GM23338 (cell line): ENCODE data around the gene KHDC3L.

ENCODE experiments used
- CREB1 ChIP-seq: fragments of 250-450 bp; sonication (Bioruptor Pico); IDR thresholded peaks from 2 replicates; pipeline ENCODE4 v1.5.0; 2020; ENCODE audit warnings: low read depth, mild to moderate bottlenecking, moderate library complexity
- EZH2 ChIP-seq: fragments of 200-600 bp; sonication (generic); IDR thresholded peaks from one replicate; pipeline ENCODE4 v1.8.0; 2017; ENCODE audit warnings: antibody characterized with exemption, mild to moderate bottlenecking, low read depth; ENCODE audit not compliant: unreplicated experiment
- EZH2phosphoT487 ChIP-seq: fragments of 200-600 bp; sonication (generic); IDR thresholded peaks from one replicate; pipeline ENCODE4 v1.8.1; 2018; ENCODE audit warnings: antibody characterized with exemption; ENCODE audit not compliant: unreplicated experiment
- POLR2AphosphoS5 ChIP-seq: IDR thresholded peaks from 2 replicates; pipeline ENCODE4 v1.6.1; 2016; ENCODE audit warnings: antibody characterized with exemption, low read depth
- ZNF114 ChIP-seq: fragments of 250-450 bp; sonication (Bioruptor Pico); IDR thresholded peaks from 2 replicates; pipeline ENCODE4 v1.5.0; 2020; ENCODE audit warnings: mild to moderate bottlenecking, moderate library complexity
- TF ChIP-seq, protein P1 (sequence below), 2 experiments: fragments of 200-600 bp in 1 of 2; sonication (generic) in 1 of 2; conservative IDR thresholded peaks; 2 replicates each; pipeline versions ENCODE4 v1.5.1 to v1.6.1; 2016 to 2017; ENCODE audit warnings: antibody characterized with exemption in 2 of 2, low read depth in 2 of 2, mild to moderate bottlenecking in 2 of 2, moderate library complexity in 1 of 2
- TF ChIP-seq, protein P2 (sequence below): IDR thresholded peaks from one replicate; pipeline ENCODE4 v1.6.1; 2018; ENCODE audit warnings: antibody characterized with exemption; ENCODE audit not compliant: unreplicated experiment

- TF ChIP-seq, protein P1, sequence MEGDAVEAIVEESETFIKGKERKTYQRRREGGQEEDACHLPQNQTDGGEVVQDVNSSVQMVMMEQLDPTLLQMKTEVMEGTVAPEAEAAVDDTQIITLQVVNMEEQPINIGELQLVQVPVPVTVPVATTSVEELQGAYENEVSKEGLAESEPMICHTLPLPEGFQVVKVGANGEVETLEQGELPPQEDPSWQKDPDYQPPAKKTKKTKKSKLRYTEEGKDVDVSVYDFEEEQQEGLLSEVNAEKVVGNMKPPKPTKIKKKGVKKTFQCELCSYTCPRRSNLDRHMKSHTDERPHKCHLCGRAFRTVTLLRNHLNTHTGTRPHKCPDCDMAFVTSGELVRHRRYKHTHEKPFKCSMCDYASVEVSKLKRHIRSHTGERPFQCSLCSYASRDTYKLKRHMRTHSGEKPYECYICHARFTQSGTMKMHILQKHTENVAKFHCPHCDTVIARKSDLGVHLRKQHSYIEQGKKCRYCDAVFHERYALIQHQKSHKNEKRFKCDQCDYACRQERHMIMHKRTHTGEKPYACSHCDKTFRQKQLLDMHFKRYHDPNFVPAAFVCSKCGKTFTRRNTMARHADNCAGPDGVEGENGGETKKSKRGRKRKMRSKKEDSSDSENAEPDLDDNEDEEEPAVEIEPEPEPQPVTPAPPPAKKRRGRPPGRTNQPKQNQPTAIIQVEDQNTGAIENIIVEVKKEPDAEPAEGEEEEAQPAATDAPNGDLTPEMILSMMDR (conservative IDR thresholded peaks at IDR 0.05; ENCODE audit: low read depth in 2 of 2), result no peak
- TF ChIP-seq EZH2 (no peak), EZH2phosphoT487 (no peak), POLR2AphosphoS5 (no peak), CREB1 (no peak), ZNF114 (CRISPR knock-in tag) (no peak)
- TF ChIP-seq, protein P2, sequence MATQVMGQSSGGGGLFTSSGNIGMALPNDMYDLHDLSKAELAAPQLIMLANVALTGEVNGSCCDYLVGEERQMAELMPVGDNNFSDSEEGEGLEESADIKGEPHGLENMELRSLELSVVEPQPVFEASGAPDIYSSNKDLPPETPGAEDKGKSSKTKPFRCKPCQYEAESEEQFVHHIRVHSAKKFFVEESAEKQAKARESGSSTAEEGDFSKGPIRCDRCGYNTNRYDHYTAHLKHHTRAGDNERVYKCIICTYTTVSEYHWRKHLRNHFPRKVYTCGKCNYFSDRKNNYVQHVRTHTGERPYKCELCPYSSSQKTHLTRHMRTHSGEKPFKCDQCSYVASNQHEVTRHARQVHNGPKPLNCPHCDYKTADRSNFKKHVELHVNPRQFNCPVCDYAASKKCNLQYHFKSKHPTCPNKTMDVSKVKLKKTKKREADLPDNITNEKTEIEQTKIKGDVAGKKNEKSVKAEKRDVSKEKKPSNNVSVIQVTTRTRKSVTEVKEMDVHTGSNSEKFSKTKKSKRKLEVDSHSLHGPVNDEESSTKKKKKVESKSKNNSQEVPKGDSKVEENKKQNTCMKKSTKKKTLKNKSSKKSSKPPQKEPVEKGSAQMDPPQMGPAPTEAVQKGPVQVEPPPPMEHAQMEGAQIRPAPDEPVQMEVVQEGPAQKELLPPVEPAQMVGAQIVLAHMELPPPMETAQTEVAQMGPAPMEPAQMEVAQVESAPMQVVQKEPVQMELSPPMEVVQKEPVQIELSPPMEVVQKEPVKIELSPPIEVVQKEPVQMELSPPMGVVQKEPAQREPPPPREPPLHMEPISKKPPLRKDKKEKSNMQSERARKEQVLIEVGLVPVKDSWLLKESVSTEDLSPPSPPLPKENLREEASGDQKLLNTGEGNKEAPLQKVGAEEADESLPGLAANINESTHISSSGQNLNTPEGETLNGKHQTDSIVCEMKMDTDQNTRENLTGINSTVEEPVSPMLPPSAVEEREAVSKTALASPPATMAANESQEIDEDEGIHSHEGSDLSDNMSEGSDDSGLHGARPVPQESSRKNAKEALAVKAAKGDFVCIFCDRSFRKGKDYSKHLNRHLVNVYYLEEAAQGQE, result no peak
Measured at GRCh38 chr6:73343164-73343563, 19.3 kb upstream of the KHDC3L start.
